CD4-positive, alpha-beta T cell treated with Interleukin-4 for 4 hours (primary cell): Measurements from ENCODE around the gene PLEKHA8.
"Not testable (repeated sequence)": the region's sequence is repeated elsewhere in the genome, so short reads cannot be mapped to it uniquely, and the experiment has no call there.

Source experiments
- DNase-seq: peaks from one replicate; pipeline ENCODE4 v3.0.0-alpha.2; 2020

PLEKHA8 gene

GRCh38 chr7:30068117-30068516, 39.9 kb downstream of the PLEKHA8 start:
- DNase-seq, result no peak

- DNase-seq, result no peak
These were observed 41.1 kb downstream of the PLEKHA8 start for GRCh38 chr7:30069096-30069867.

DNA sequence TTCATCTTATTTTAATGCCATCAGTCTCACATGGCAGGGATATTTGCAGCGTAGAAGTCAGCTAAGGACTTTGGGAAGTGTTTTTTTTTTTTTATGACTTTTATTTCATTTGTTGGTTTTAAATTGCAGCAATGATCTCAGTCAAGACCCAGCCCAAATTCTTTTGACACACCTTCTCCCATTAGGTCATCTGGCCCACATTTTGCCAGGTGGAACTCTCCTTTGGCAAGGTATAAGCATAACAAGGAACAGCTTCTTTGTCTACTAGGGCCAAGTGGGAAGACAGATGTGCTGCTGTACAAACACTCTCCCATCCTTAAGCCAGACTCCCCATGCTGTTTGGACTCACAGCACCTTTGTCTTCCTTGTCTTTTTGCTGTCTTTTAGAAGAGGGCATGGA, 41.8 kb downstream of the PLEKHA8 start:
- DNase-seq, result no peak

GRCh38 chr7:30072735-30073134, 44.5 kb downstream of the PLEKHA8 start:
- DNase-seq, result no peak

DNA sequence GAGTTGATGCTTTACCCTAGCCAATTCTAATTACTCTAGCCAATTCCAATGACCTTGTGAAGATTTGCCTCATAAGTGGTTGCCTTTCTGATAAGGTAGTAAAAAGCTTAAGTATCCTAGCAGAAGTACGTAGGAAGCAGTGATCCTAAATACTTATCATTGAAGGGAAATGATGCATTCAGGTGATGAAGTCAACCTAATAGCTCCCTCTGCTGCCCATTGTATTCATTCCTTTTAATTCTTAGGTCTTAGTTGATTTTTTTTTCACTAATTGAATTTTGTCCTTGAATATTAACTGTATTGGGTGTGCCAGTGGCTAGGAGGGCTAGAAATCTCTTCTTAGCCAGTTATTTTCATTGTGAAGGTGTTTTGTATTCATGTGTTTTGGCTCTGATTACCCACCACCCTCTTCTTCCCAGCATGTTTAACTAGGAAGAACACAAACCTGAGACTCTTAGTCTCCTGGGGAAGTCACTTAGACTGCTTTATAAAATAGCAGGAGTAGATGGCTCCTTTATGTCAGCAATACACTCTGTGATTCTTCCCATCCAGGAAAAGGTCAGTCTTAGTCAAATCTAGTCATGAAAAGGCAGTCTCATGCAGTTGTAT, 46.3 kb downstream of the PLEKHA8 start:
- DNase-seq, result peak; percentile 19

- DNase-seq, result no peak
These were observed 48.2 kb downstream of the PLEKHA8 start for GRCh38 chr7:30076411-30076810.

- DNase-seq, result no peak
These were observed 50.1 kb downstream of the PLEKHA8 start for GRCh38 chr7:30078280-30078679.

GRCh38 chr7:30079880-30080279, 51.7 kb downstream of the PLEKHA8 start:
- no peak for DNase-seq

DNA sequence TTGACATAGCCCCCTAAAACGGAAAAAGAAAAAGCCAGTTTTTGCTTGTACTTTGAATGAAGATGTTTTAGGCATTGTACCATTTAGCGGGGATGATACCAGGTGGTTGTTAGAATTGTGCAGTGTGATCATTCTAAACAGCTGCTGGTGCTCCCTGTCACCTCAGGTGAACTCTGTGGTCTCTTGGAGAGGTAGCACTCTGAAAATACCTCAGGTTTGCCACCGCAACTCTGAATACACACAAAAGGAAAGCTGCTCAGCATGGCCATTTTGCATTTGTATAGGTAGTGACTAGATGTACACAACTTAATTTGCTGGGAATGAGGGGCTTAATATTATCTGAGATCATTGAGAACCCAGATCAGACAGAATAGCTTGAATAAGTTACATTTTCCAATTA, 52.6 kb downstream of the PLEKHA8 start:
- DNase-seq, result no peak

DNA sequence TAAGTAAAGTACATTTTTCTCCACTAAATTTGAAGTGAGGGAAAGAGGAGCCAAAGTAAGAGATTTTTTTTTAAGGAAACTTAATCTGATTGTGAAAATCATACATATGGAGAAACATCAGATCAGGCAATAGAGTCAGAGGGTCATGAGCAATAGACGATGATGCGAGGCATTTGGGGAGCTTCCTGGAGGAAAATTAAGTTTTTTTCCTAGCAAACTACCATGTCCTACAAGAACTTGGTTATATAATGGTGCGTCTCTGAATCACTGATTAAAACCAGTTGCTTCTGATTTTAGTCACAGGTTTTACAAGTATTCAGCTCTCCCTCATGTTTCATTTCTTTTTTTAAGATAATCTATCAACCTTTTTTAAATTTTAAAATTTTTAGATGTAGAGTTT, 54.5 kb downstream of the PLEKHA8 start:
- DNase-seq, result no peak

DNA sequence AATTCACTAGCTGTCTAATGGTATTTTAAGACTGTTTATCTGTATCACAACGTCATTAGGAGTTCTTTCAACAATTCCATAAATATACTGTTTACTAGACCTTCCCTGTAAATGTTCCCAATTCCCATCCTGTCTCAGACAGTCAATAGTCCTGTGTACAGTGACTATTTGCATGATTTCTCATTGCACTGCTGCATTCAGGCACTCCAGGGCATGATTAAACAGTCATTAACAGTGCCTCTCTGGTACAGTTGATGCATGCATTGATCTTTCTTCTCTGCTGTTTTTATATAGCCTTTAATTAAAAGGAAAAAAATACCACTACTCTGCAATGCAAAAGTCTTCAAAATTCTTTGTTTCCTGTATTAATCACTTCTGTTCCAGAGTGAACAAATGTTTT, 55.1 kb downstream of the PLEKHA8 start:
- DNase-seq, result no peak

DNA sequence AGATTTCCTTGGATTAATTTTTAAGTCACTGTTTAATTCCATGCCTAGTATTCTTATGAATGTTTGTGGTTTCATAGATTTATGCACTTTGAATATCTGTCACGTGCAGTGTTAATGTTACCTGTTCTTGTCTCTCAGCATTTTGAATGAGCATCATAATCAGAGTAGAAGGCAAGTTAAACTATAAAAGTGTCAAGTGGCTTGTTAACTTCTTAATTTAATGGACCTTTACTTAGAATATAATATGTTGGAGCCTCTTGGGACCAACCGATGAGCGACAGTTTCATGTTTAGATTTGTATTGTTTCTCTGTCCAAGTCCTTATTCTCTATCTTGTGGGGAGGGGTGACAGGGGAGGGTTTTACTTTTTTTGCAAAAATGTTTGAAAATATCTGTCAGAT, 56.0 kb downstream of the PLEKHA8 start:
- DNase-seq, result no peak

- no peak for DNase-seq
These were observed 58.3 kb downstream of the PLEKHA8 start for GRCh38 chr7:30086529-30086928.

GRCh38 chr7:30087371-30087770, 59.2 kb downstream of the PLEKHA8 start:
- DNase-seq, result no peak

DNA sequence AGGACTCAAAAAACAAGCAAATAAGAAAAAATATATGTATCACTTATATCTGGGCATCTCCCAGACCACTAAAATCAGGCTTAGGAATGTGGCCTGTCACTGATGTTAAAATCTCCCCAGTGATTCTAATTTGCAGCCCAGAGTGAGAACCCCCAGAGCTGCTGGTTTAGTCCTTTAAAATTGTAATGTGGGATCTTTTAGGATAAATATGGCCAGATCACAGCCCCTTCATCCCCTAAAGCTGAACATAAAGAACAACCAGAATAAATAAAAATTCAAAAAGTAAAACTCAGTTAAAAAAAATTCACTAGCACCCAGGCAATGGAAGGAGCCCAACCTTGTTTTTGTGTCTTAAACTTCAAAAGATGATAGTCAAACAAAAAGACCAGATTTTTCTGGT, 60.1 kb downstream of the PLEKHA8 start:
- DNase-seq, result no peak

DNA sequence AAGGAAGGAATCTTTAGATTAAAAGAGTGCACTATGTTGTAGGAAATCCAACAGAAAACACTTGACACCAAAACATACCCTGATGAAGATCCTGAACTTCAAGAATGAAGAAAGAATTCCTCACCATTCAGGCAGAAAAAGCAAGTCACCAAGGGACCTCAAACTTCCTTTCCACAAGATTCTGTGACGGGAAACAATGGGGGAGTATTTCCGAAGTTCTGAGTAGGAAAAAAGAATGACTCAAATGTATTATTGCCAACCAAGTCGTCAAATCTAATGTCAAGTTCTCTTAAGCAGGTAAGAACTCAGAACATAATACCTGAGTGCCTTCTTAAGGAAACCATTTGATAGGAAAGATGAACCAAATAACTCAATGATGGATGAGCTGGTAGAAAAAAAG, 61.9 kb downstream of the PLEKHA8 start:
- no peak for DNase-seq

- no peak for DNase-seq
These were observed 63.3 kb downstream of the PLEKHA8 start for GRCh38 chr7:30091491-30091912.

GRCh38 chr7:30091987-30092386, 63.8 kb downstream of the PLEKHA8 start:
- no peak for DNase-seq

DNA sequence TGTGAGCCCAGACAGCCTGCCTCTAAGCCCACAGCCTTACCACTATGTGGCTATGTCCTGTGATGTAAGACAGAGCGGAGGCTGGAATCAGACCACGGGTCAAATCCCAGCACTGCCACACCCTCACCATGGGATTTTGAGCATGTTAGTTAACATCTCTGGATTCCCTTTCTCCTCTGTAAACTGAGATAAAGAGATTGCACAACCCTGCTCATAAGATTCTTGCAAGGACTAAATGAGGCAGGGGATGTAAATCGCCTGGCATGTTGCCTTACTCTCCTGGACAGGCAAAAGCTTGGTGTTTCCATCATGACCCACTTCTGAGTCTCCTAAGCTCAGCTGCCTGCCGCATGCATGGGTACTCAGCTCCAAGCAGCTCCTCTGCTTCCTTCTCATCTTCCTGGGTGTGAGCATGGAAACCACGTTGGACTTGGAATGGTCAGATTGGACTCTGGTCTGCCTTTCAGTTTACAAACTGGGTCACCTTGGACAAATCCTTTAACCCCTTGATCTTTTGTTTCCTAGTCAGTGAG, 65.3 kb downstream of the PLEKHA8 start:
- no peak for DNase-seq

GRCh38 chr7:30098599-30098998, 70.4 kb downstream of the PLEKHA8 start:
- DNase-seq, result not testable (repeated sequence)

DNA sequence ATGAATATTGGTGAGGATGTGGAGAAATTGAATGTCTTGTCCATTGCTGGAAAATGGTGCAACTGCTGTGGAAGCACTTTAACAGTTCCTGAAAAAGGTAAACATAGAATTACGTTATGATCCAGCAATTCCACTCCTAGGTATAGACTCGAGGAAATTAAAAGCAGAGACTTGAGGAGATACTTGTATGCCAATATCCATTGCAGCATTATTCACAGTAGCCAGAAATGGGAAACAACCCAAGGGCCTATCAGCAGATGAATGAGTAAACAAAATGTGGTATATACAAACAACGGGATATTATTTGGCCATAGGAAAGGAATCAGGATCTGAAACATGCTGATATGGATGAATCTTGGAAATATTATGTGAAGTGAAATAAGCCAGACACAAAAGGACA, 74.1 kb downstream of the PLEKHA8 start:
- no peak for DNase-seq

DNA sequence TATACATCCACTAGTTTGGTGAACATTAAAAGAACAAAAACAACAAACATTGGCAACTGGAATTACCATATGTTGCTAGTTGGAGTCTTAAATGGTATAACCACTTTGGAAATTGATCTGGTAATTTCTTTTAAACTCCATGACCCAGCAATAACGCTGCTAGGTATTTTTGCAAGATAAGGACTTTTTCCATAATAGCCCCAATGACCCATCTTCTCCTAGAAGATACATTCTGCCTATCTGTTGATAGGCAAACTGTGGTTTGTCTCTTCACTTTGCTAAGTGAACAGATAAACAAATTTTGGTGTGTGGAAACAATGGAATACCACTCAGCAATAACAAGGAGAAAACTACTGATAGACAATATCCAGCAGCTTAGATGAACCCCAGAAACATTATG, 75.9 kb downstream of the PLEKHA8 start:
- DNase-seq, result no peak

- DNase-seq, result no peak
These were observed 84.0 kb downstream of the PLEKHA8 start for GRCh38 chr7:30112103-30112713.

DNA sequence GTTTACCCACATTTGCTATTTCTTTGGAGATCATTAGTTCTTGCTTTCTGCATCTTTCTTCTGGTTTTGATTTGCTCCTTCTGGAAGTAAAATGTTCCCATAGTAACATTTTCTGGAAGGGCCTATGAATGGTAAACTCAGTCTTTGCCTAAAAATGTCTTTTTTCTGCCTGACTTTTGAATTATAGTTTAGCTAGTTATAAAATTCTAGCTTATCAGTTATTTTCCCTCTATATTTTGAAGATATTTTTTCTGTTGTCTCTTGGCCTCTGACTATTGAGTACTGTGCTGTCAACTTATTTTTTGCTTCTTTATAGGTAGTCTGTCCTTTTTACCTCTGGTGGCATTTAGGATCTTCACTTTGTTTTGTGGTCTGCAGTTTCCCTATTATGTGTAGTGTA, 84.9 kb downstream of the PLEKHA8 start:
- no peak for DNase-seq
